Transverse colon (tissue), 3 donors: Measurements from ENCODE around the gene PHLDA2.

Source experiments
- EP300 ChIP-seq: sonication (generic); formaldehyde crosslinking; IDR thresholded peaks from one replicate; pipeline ENCODE4 v1.6.1; 2017; ENCODE audit warnings: antibody characterized with exemption, low read depth
- POLR2A ChIP-seq: fragments of 450-650 bp; IDR thresholded peaks from one replicate; pipeline ENCODE4 v1.6.1; 2016; ENCODE audit warnings: antibody characterized with exemption, mild to moderate bottlenecking, moderate library complexity
- POLR2AphosphoS5 ChIP-seq, 3 donors: sonication (generic); formaldehyde crosslinking; IDR thresholded peaks; one replicate each; pipeline ENCODE4 v1.6.1; 2016; ENCODE audit warnings: antibody characterized with exemption in 3 of 3

DNA sequence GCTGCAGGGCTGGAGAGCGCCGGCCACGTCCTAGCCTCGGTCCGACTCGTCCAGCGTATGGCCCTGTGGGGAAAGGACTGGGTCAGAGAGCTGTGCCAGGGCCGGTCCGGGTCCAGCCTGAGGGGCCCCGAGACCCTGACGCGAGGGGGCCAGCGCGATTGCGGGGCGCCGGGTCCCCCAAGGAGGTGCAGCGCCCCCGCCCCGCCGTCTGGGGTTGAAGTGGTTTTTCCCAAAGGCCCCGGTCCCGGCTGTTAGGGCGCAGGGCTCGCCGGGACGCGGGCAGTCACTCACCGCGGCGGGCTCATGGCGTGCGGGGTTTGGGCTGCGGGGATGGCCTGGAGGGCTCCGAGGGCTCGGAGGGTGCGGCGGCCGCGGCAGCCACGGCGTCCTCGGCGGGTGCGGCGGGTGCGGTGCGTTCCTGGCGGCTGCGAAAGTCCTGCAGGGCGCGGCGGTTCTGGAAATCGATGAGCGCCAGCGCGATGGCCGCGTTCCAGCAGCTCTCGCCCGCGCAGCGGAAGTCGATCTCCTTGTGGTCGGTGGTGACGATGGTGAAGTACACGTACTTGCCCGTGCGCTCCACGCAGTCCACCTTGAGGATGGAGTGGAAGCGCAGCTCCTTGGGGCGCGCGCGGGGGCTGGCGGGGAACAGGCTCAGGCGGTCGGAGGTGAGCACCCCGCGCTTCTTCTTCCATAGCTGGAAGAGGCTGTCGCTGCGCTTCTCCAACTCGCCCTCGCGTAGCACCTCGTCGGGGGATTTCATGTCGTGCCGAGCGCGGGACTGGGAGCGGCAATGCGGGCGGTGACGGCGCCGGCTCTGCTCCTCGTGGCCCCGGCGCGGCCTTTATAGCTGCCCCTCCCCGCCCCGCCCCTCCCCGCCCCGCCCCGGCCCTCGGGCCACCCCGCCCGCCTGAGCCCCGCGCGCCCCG lies at the start of gene PHLDA2:
- TF ChIP-seq POLR2AphosphoS5 (IDR thresholded peaks at IDR 0.05) (peak; percentile 68 to 97 (median 95)), POLR2A (peak; percentile 95), EP300 (no peak)
